Iris pigment epithelial cell (primary cell): Measurements from ENCODE around the gene CEACAM3.

Experiments
- DNase-seq: peaks from one replicate; pipeline ENCODE4 v3.0.0-alpha.2; 2011; ENCODE audit warnings: low read depth

The CEACAM3 gene

DNA sequence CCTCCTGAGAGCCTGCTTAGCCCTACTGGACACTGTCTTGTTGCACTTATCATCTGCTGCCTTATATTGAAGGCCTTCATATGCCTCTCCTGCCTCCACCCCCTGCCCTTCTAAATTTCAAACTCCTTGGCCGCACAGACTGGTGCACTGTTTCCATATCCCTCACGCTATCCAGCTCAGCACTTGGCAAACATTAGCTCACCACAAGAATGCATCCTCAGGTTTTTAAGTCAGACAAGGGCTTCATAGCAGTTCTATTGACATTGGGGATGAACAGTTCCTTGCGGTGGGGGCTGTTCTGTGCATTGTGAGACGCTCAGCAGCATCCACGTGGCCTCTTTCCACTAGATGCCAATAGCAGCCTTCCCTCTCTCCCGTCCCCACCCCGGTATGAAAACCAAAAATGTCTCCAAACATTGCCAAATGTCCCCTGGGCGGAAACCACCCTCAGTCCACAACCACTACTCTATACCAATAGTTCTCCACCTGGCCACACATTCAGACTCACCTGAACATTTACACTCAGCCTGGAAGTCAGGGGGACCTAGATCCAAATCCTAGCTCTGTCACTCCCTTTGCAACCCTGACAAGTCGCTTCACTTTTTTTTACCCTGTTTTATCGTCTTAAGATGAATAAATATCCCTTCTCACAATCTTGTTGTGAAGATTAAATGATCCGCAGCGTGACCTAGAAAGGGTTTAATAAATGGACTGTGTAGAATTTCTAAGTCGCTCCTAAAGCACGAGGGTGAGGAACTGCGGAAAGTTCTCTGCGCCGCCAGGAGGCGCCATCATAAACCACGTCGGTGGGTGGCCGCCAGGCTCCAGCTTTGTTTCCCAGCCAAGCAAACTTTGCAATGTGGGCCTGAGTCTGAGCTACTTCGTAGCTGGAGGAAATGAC is 3.6 kb upstream of the CEACAM3 start:
- peak; percentile 63 for DNase-seq

DNA sequence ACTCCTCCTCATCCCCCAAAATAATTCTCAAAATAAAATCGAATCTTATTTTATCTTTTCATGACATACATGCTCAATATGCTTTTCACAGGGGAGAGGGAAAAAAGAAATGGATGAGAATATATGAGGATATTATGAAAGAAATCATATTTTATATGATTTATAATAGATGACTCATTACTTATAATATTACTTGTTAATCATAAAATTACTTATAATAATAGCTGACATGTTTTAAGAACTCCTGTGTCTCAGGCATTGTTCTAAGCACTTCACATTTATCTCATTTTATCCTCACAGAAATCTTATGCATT is 3.0 kb upstream of the CEACAM3 start:
- DNase-seq, result no peak

DNA sequence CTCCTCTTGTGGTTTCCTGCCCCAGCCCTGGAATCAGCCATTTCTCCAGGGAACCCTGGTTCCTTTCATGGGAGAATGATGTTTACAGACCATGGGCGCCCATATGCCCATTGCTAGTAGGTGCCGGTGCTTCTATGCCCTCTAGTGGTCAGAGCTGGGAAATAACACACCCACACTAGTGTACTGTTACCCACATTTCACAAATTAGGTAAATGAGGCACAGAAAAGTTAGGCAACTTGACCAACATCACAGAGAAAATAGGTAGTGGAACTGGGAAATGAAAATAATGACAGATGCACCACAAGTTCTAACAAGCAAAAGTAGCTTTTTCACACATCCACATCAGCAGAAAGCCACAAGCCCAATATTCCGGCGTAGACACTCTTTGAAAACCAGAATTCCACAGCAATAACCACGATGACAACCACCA is 1.3 kb upstream of the CEACAM3 start:
- peak; percentile 25 for DNase-seq

DNA sequence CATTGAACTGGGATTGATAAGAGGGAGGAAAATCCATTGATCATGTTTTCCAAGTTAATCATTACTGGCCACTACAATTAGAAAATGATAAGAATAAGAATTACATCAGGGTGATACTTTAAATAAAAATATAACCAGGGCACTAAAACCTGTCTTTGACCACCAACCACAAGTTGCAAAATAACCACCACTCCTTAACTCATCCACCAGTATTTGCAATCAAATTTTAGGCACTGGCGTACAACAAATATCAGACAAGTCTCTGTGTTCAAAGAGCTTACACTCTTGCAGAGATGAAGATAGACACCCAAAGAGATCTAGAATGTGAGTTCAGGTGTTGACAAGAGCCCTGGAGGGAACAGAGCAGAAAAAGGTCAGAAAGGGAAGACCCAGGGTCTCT is 514 bp downstream of the CEACAM3 start:
- DNase-seq, result no peak

DNA sequence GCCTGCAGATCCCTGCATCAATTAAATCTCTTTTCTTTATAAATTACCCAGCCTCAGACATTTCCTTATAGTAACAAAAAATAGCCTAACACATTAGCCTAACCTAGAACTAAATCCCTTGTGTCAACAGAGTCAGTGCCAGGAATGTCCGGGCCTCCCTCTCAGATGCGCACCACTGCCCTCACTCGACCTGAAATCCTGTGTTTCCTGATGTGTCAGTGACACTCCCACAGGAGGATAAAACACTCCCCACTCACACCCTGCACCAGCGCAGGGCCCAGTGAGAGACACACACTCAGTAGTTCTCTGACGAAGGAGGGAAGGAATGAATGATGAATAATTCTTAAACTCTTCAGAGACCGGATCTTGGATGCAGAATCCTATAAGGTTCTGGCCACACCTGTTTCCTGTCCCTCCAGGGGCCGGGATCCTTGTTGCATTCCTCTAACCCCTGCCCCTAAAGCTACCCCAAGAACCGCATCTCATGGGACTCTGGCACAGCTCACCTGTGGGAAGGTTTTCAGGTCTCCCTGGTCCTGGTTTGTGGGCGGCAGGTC is 3.1 kb downstream of the CEACAM3 start:
- DNase-seq, result peak; percentile 3

DNA sequence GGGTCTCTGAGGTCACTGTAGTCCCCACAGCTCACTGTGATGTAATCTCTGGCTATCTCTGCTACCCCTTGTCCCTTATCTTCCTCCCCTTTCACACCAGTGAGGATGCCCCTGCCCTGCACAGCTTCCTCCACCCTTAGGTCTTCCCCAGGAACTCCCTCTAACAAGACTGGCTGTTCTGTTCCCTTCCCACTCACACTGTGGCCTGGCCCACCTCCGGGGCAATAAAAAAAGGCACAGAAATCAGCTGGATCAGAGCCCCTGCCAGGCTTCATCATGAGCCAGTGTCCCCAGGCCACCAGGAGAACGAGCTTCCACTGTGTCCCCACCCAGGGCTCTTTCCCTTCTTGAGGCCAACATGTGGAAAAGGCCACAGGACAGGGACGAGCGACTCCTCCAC is 4.6 kb downstream of the CEACAM3 start:
- no peak for DNase-seq

DNA sequence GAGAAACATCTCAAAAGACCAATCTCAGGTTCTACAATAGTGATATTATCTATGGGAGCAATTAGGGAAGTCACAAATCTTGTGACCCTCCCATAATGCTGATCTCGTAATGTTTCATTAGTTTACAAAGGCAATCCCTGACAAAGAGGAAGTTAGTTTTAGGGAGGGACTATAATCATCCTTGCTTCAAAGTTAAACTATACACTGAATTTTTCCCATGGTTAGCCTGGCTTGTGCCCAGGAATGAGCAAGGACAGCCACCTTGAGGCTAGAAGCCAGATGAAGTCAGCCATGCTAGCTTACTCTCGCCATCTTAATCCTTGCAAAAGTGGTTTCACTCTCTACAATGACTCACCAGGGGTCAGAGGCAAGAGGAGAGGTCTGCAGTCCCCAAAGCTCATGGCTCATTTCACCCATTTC is 5.4 kb downstream of the CEACAM3 start:
- no peak for DNase-seq

DNA sequence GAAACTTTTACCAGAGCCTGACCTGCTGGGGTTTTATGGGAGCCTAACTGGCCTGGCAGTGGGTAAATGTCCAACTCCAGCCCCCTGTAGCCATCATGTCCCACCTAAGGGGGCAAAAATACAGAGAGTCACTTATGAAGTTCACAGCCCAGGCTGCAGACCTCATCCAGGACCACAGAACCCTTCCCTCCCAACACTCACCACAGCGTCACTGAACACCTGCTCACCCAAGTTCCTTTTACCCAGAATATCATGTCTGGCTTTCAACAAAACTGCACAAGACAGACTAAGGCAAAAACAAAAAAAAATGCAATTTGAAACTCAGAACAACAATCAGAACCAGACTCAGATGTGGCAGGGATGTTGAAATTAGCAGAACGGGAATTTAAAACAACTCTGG is 6.4 kb downstream of the CEACAM3 start:
- no peak for DNase-seq

DNA sequence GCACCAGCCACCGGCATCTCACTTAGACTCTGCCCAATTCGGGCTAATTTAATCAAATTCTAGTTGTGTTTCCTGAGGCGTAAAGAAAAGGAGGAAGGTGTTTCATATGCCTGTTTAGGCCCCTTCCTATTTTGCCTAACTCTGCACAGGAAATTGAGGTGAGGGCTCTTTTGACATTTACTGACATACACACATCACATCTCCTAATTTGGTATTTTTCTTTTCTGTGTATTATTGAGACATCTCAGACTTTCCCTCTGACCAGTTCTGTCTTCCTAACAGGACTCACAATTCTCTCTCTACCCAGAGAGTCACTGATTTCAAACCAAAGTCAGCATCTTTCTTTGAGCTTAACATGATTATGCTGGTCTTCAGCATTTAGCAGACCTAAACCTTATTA is 7.9 kb downstream of the CEACAM3 start:
- no peak for DNase-seq

DNA sequence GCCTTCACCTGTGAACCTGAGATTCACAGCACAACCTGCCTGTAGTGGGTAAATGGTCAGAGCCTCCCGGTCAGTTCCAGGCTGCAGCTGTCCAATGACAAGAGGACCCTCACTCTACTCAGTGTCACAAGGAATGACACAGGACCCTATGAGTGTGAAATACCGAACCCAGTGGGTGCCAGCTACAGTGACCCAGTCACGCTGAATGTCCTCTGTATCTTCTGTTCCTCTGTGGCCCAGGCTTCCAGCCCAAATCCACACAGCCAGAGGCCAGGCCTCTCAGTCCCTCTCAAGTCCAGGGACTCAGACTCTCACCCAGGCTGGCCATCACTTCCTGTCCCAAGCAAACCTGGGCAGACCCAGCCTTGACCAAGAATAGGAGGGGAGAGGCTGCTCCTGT is 10.8 kb downstream of the CEACAM3 start:
- no peak for DNase-seq

DNA sequence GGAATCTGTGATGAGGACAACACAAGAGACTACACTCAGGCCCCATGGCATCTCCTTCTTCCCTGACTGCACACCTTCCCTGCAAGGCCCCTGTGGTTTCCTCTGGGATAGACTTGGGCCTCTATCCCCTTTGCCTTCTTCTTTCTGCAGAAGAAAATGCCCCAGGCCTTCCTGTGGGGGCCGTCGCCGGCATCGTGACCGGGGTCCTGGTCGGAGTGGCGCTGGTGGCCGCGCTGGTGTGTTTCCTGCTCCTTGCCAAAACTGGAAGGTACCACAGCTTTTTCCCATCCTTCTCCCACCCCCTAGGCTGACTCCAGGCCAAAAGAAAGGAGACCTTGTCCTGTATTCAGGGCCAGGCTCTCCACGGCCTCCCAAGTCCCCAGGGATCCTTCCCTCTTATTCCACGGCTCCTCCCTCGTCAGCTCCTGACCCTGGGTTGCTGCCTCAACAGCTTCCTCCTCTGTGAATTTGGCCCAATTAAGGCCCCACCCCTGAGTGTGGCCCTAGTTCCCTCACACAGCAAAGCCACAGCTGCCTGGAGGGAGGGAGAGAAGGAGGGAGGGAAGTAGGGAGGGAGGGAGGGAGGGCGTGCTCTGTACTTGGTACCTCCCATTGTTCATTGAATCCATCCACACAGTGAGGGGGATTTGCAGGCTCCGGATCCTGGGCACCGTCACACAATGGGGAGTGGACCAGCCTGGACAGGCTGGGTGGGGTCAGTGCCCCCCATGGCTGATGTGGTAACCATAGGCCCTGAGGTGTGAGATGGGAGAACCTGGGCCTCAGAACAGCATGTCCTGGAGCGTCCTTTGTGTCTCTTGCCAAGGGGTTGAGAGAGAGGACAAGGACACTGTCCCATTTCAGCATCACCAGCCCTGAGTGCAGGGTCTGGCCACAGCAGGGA is 12.5 kb downstream of the CEACAM3 start:
- no peak for DNase-seq

DNA sequence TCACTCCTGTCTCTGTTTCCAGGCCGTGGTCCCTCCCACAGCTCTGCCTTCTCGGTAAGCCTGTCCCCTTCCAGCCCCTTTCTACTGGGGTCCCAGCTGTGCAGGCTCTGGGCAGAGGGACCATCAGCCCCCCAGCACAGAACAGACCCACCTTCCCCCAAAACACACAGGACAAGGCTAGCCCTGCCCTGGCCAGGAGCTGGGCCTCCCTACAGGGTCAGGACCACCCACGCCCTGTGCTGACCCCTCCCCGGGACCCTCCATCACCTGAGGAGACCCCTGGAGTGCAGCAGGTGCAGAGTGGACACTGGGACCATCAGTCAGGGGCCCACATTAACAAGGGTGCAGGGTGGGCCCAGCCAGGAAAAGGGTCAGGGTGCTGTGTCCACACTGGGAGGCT is 13.9 kb downstream of the CEACAM3 start:
- no peak for DNase-seq

DNA sequence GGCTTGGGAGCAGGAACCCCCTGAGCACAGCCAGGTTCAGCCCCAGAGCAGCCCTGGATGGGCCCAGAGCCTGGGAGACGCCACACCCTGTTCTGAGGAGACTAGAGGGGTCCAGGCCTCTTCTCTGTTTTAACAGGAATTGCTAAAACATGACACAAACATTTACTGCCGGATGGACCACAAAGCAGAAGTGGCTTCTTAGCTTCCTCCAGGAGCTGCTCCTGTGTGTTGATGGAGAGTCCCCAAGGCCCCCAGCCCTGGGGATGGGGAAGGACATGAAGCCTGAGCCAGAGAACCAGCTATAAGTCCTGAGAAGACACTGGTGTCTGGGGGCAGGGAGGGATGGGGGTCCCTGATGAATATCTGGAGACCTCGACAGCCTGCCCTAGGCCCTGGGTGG is 14.6 kb downstream of the CEACAM3 start:
- DNase-seq, result no peak

DNA sequence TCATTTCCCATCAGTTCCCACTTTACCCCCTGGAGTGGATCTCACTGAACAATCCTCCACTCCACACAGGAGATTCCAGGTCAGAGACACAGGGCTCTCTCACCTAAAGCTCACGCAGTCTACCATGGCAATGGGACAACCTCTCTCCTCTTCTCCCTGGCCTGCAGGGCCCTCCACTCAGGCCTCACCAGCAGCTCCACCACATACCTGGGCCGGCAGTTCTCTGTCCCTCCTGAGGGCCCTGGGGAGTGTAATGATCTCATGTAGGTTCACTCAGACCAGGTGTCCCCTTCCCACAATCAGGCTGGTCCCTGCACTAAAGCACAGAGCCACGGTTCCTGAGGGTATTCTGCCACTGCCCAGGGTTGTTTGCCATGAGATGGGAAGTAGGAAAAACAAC is 15.6 kb downstream of the CEACAM3 start:
- DNase-seq, result no peak

DNA sequence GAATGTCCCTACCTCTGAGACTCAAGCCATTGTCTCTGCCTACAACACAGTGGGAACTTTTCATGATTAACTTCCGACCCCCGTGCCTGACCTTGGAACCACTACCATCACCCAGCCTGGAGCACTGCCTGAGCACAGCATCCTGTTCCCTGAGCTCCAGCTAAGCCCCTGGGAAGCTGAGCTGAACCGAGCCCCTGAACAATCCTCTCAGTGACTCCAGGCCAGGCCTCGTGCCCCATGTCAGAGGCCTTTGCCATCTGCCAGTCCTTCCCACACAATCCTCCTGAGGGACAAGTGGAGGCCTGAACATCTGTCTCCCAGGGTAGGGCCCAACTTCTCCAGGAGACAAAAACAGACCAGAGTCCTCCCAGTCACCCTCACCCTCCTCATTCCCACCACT is 17.5 kb downstream of the CEACAM3 start:
- no peak for DNase-seq

DNA sequence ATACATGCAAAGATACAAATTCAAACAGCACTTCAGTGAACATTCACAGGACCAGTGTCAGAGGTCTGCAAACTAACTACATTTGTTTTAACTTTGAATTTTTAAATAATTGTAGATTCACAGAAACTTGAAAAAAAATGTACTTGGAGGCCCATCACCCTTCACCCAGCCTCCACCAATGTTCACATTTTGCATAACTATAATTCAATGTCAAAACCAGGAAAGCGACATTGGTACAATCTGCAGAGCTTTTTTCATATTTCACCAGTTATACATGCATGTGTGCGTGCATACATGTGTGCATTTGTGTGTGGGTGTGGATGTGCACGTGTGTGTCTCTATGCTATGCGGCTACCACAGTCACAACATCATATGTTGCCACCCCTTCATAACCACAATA is 18.9 kb downstream of the CEACAM3 start:
- no peak for DNase-seq

DNA sequence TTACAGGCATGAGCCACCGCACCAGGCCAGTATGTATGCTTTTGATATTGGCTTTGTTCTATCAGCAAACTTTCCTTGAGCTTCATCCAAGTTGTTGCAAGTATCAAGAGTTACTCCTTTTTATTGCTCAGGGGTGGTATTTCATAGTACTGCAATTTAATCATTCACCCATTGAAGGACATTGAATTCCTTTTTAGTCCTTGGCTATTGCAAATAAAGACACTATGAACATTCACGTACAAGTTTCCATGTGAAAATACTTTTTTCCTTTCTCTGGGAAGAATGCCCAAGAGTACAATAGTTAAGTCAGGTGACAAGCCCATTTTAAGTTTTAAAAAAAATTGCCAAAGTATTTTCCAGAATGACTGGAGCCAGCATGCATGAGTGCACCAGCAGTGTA is 20.4 kb downstream of the CEACAM3 start:
- no peak for DNase-seq

DNA sequence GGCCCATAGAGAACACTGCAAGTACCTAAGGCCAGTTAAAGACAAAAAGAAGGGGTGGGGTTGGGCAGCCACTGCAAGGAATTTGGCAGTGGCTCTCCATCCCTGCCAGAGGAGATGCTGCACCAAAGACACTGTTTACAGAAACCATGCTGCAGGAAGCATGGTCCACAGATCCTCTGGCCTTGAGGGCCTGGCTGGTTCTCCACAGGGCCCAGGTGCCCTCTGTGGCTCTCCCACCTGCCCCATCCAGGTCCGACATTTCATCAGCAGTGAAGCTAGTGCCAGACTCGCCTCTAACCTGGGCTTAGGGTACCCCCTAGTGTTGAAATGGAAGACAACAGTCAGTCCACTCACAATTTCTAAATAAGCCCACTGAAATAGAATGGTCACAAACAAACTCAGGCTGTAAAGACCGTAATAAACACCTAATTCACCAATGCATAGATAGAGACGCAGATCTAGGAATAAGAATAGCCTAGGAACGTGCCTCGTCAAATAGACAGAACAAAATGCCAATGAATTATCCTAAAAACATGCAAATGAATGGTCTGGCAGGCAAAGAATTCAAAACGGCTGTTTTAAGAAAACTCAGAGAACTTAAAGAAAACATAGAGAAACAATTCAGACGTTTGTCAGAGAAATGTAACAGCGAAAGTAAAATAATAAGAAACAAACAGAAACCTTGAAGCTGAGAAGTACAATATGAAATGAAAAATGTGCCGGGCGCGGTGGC is 24.8 kb downstream of the CEACAM3 start:
- peak; percentile 45 for DNase-seq

DNA sequence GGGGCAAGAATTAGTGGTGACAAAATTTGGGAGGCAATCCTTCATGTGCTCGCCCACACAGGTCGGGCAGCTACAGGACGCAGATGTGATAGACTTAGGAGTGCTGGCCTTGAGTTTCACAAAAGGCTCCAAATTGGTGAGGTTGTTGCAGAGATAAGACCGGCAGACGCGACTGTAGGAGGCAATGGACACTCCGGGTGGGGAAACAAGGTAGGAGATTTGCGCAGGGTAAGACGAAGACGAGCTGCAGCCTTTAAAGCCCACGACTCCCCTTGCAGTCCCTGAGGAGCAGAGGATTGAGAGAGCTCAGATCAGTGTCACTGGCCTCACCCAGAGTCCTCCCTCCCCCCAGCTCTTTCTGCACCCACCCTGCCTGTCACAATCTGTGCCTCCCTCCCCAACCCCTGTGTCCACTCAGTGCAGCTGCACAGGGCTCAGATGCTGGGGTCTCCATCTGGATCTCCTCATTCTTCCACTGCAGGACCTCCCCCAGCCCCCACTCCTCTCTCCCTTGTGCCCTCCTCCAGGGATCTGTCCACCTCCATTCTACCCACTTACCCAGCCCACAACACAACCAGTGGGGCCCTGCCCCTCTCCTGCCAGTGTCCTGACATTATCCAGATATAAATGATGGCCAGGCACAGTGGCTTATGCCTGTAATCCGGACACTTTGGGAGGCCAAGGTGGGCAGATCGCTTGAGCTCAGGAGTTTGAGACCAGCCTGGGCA is 41.8 kb downstream of the CEACAM3 start:
- no peak for DNase-seq

DNA sequence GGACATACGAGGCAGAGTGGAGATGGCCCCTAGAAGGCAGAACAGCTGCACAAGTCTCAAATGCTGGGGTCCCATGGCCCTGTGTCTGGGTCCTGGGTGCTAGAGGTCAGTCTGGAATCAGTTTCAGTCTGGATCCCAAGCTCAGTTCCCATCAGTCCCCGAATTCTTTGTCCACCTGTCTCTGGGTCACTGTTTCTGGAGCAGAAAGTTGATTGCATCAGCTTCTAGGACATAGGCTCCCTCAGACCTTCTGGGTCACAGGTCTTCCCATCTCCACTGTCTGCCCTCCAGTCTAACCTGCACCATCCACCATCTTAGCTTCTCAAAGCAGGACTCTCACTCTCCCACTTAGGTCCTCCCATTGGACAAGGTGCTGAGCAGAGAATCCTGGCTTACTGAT is 42.8 kb downstream of the CEACAM3 start:
- no peak for DNase-seq

DNA sequence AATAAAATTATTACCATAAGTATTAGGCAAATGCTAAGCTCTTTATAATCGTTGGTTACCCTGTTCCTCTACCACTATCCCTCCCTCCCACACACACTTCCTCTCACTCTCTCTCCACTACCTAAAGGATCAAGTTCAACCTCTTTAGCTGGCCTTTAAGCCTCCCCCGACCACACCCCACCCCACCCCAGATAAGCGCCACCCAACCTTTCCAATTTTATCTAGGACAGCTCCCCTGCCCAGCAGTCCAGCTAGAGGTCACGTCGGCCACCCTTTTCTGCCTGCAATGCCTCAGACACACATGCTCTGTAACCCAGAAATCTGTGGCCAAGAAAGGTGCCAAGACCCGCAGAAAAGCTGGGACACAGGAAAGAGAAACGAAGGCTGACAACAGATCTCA is 47.0 kb downstream of the CEACAM3 start:
- DNase-seq, result no peak

DNA sequence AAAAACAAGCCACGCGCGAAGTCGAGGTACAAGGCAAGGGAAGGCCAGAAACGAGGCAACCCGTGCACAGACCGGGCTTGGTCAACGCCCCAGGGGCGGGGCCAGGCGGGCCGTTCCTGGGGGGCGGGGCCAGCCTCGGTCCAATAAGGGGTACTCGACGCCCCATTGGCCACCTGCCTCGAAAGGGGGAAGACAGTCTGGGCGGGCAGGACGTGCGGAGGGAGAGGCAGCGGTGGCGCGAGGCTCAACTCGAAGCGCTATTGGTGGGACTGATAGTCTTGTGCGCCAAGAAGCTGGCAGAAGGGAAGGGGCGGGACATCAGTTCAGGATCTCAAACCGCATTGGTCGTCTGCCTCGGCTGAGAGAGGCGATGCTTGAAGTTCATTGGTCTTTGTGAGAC is 48.2 kb downstream of the CEACAM3 start, which contains the start of gene LYPD4:
TSS of gene LYPD4 (minus strand) at position 83 of the 400 bp plus-strand sequence. CDS start 5,398 bp downstream, outside the sequence.
- DNase-seq, result no peak
